Hematopoietic multipotent progenitor cell treated with erythropoietin and hydrocortisone succinate and interleukin-3 and kit ligand, for 15 days (in vitro differentiated cells): ENCODE results near the gene DCHS1.

Source experiments
- DNase-seq: peaks from one replicate; pipeline ENCODE4 v3.0.0-alpha.2; 2015; ENCODE audit warnings: low spot score

Gene DCHS1

GRCh38 chr11:6612213-6613041 lies 43.2 kb downstream of the DCHS1 start, which contains the start of gene TAF10:
Gene TAF10 (minus strand): TSS chr11:6612216. CDS start chr11:6612189, 27 bp downstream.
- DNase-seq: peak; percentile 95

- DNase-seq: no peak
These were observed 43.7 kb downstream of the DCHS1 start for GRCh38 chr11:6611963-6612212.

GRCh38 chr11:6611092-6611962 lies 44.3 kb downstream of the DCHS1 start:
- DNase-seq: peak; percentile 28

- DNase-seq: no peak
These were observed 45.0 kb downstream of the DCHS1 start for GRCh38 chr11:6610591-6610990.

- no peak for DNase-seq
These were observed 46.0 kb downstream of the DCHS1 start for GRCh38 chr11:6609502-6610015.

GRCh38 chr11:6608726-6609501 lies 46.7 kb downstream of the DCHS1 start:
- no peak for DNase-seq

- no peak for DNase-seq
These were observed 47.6 kb downstream of the DCHS1 start for GRCh38 chr11:6608011-6608410.

- no peak for DNase-seq
These were observed 48.3 kb downstream of the DCHS1 start for GRCh38 chr11:6607190-6607795.

- DNase-seq: no peak
These were observed 49.0 kb downstream of the DCHS1 start for GRCh38 chr11:6606471-6607189.

GRCh38 chr11:6604790-6605189 lies 50.8 kb downstream of the DCHS1 start:
- DNase-seq: no peak

- peak; percentile 58 for DNase-seq
These were observed 51.5 kb downstream of the DCHS1 start for GRCh38 chr11:6604081-6604626.

- peak; percentile 89 for DNase-seq
These were observed 52.1 kb downstream of the DCHS1 start, which contains the start of the genes ILK and RRP8 for GRCh38 chr11:6603287-6604080. Gene ILK (plus strand): TSS chr11:6603774. CDS start chr11:6604272, 498 bp downstream. Gene RRP8 (minus strand): TSS chr11:6603616. CDS start chr11:6603502, 114 bp downstream.

GRCh38 chr11:6602096-6602940 lies 53.3 kb downstream of the DCHS1 start:
- no peak for DNase-seq

- DNase-seq: no peak
These were observed 54.6 kb downstream of the DCHS1 start for GRCh38 chr11:6601041-6601461.

- no peak for DNase-seq
These were observed 55.7 kb downstream of the DCHS1 start for GRCh38 chr11:6599881-6600390.

- DNase-seq: no peak
These were observed 56.2 kb downstream of the DCHS1 start for GRCh38 chr11:6599449-6599848.

GRCh38 chr11:6598555-6598954 lies 57.1 kb downstream of the DCHS1 start:
- no peak for DNase-seq

- DNase-seq: no peak
These were observed 59.3 kb downstream of the DCHS1 start for GRCh38 chr11:6596239-6596877.
